H4 (cell line): ENCODE measurements around the gene WBP2. TPM values are rescaled to one million over a fixed set of nuclear protein-coding genes. Genes with fewer than 3 reads are reported as not detected.
A peak's percentile ranks its signal among the peaks of the same experiment; 100 is the strongest.

Experiments
- DNase-seq: peaks from one replicate; pipeline ENCODE4 v3.0.0-alpha.2; 2015; ENCODE audit warnings: low spot score
- total RNA-seq: library from RNA; depleted of rRNA; stranded (reverse); fragments of >200 nt; shearing (Covaris generic); gene quantifications from 2 replicates; pipeline ENCODE4 v1.2.3, GENCODE V29; 2014; rRNA removed

WBP2 gene
- total RNA-seq: 14.8 and 26.3 TPM in 2 replicates

DNA sequence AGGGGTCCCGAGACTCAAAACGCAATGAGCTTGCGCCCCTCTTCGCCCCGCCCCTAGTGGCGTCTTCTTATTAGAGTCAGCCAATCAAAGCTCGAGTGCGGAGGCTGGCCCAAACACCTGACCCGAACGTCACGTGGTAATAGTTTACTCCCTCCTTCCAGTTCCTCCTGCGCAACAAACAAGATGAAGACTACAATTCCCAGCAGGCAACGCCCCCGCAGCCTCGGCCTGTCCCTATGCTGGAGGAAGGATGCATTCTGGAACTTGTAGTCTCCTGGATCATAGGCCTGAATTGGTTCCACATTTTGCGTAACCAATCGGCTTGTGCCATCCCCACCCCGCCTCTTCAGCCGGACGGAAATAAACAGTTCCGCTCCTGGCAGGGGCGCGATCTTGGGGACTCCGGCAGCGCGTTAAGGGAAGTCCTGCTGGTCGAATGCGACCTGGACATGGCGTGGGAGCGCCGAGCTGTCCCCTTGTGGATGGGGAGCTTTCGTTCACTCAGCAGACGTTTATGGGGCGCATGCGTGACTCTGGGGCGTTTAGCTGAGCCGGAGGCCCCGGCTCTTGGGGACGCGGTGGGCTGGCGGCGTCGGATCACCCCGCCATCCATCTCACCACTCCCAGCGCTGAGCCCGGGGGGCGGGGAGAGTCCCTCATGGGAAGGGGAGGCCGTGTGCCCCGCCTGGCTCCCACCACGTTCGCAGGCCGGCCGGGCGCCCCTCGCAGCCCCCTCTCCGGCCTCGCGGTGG is at the start of gene WBP2:
Gene WBP2, minus strand, starts transcription at position 26 of the 752 bp plus-strand sequence. CDS start 38 bp downstream, outside the sequence.
- DNase-seq: peak; percentile 100

DNA sequence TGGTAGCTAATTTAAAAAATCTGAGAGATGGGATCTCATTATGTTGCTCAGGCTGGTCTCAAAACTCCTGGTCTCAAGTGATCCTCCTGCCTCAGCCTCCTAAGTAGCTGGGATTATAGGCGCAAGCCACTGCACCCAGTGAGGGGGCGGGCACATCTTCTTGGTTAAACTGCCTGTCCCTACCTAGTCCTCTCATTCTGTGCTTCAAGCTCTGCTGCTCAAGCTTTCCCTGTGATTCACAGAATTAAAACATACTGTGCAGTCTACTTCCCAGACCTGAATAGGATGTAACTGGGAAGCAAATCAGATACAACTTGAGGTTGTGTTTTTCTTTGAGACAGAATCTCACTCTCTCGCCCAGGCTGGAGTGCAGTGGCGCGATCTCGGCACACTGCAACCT is 47.3 kb upstream of the WBP2 start:
- DNase-seq: no peak

DNA sequence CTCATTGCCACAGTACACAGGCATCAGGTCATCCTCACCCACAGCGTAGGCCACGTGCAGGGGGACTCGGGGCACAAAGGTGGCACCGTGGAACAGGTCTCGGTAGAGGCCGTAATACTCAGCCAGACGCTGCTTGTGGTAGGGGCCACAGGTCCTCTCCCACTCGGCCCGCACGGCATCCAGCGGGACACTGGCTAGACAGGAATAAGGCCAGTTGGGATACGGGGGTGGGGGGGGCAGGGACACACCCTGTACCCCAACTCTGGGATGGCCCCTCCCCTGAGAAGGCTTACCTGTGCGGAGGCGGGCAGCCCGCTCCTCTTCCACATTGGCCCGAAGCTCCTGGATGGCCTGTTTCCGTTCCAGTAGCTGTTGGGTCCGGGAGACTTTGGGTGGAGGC is 46.6 kb upstream of the WBP2 start:
- no peak for DNase-seq

DNA sequence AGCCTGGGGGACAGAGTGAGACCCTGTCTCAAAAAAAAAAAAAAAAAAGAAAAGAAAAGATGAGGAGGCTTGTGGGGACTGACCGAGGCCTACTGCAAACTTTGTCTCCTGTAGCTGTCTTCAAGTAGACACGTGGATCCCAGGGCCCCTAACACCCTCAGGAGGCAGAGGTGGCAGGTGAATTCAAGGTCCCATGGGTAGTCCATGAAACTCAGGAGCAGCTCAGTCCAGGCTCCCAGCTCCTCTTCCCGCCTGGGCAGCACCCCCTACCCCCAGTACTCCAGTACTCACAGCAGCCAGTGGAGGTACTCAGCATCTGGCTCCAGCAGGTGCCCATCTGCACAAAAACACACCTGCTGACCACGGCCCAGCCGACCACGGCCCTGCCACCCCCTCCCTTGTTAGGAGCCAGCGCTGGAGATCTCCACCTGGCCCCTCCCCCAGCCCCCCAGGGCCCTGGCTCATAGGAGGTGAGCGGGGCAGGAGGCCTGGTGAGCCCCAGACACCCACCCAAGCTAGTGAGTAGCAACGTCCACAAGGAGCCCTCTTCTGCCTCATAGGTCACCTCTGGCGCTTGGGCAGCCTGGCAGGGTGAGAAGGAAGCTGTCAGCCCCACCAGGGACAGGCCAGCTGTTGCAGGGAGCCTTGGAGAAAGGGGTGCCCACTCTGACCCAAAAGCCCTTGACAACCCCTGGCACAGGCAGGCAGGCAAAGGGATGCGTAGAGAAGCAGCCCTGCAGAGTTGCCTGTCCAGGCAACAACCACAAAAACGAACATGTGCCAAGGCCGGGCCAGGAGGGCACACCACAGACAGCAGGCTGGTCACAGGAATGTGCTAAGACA is 45.8 kb upstream of the WBP2 start:
- no peak for DNase-seq

DNA sequence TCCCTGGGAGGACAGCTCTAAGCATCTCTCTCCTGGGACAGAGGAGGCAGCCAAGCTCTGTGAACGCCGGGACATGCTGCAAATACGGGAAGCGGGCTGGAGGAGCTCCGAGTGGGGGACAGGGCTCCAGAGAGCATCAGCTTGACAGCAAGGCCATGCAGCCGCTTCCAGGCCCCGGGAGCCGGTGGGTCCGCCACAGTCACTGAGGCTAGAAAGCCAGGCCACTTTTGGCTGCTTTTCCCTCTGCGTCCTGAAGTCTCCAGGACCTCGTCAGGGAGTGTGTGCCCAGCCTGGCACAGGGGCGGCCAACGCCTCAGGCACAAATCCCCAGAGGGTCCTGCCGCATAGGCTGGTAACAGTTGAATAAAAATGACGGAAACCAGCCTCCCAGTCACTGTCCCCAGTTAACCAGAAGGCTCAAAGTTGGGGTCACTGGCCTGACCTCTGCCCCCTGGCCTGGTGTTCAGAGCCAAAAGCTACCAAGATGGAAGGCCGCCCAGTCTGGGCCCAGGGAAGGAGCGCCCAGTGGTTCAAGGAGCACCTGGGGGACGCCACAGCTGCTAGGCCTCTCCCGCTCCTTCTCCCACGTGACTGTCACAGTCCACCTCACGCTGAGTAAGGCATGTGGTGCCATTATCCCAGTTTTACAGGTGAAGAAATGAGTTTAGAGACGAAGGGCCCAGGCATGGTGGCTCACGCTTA is 44.8 kb upstream of the WBP2 start:
- no peak for DNase-seq

DNA sequence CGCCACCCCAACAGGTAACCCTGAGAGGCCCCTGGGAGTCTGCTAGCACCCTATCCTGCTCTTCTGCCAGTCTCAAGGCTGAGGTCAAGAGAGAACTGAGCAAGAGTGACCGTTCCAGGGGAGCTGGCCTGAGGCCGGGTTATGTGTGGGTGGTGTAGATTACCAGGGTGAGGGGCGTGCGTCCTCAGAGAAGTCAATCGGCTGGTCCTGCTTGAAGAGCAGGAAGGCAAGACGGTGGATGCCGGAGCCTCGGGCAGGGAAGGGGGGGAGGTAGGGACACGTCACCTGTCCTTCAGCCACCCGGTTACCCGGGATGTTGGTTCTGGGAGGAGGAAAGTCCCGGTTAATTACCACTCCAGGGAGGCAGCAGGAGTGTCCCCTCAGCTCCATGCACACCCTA is 44.2 kb upstream of the WBP2 start:
- no peak for DNase-seq

DNA sequence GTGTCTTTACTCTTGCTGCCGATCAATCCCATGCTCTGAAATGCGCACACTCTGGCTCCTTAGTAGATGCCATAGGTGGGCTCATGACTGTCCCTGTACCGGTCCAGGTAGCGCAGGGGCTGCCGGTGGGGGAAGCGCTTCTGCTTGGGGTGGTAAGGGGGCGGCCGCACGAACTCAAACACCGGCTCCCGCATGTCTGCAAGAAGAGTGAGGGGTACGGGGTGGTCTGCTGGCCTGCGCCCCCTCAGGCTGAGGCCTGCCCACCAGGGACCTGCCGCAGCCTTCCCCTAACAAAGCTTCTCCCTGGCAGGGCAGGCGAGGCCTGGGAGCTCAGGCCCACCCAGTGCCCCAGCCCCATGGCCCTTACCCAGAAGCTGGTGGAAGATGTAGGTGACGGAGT is 43.7 kb upstream of the WBP2 start:
- no peak for DNase-seq

DNA sequence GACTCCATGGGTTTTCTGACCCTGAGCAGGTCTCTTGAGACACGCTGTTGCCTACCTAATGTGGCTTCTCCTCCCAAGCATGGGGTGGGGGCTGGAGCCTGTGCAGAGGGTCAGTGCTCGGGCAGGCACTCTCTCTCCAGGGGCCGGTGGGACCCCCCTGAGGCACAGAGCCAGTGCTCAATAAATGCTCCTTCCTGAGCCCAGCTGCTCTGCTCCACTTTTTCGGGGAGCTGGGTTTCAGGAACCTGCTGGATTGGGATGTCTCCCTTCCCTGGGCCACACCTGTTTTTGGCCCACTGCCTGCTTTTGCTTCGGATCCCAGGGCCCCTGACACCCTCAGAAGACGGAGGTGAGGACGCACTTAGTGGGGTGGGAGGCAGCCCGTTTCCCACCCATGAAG is 42.9 kb upstream of the WBP2 start:
- no peak for DNase-seq

DNA sequence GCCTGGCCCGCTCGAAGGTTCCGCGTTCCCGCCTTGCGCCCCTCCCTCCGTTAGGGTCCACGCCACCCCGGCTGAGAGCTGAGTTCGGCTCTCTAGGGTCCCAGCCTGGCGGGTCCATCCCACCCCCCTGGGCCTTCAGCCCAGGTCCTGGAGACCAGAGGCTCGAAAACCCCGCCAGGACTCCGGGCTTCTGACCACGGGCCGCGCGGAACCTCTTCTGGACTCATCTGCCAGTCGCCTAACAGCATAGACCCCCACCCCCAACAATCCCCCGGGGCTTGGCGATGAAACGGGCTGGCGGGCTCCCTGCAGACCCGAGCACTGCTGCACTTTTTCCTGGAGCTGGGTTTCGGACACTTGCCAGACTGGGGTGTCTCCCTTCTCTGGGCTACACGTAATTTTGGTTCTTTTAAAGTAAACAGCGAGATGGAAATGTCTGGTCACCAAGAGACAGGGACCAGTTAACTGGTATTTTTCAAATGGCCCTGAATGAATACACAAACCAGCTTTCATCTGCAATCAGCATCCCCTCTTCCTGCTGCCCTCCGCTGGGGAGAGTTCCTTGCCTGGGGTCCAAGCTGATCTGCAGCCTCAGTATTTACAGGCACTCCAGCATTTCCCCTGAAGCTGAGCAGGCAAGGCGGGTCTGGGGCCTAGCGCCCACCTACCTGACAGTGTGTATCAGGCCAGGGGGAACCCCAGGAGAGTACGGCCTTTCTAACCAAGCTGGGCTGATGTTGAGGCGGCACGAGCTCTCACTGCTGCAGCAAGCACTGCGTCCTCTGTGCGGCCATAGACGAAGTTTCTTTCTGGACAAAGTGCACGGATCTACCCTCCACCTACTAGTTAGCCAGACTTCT is 42.3 kb upstream of the WBP2 start:
- DNase-seq: no peak

DNA sequence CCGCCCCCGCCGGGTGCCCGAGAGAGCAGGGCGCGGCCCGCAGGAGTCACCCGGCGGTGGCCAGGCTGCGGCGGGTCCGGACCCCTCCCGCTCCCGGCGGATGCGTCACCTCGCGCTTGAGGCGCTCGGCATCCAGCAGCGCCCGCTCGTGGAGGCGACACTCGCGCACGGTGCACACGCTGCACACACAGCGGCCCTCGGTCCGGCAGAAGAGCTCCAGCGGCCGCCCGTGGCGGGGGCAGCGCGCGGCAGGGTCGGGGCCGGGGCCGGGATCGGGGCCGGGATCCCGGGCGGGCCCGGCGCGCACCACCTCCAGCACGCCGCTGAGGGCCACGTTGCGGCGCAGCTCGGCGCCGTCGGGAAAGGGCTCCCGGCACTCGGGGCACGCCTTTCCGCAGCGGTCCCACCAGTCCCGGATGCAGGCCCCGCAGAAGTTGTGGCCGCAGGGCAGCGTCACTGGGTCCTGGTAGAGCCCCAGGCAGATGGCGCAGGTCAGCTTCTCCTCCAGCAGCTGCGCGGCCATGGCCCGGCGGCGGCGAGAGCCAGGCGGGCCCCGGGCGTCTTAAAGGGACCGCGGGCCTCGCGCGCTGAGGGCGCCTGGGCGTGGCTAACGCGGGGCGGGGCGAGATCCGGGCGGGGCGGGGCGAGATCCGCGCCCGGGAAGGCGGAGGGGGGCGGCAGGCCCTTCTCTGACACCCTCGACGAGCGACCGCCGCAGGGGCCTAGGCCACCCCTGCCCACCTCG is 41.5 kb upstream of the WBP2 start, which contains the start of gene TRIM65:
Gene TRIM65, minus strand, starts transcription at position 537 of the 745 bp plus-strand sequence. Its CDS starts 14 bp downstream, at position 523.
- DNase-seq: peak; percentile 64

DNA sequence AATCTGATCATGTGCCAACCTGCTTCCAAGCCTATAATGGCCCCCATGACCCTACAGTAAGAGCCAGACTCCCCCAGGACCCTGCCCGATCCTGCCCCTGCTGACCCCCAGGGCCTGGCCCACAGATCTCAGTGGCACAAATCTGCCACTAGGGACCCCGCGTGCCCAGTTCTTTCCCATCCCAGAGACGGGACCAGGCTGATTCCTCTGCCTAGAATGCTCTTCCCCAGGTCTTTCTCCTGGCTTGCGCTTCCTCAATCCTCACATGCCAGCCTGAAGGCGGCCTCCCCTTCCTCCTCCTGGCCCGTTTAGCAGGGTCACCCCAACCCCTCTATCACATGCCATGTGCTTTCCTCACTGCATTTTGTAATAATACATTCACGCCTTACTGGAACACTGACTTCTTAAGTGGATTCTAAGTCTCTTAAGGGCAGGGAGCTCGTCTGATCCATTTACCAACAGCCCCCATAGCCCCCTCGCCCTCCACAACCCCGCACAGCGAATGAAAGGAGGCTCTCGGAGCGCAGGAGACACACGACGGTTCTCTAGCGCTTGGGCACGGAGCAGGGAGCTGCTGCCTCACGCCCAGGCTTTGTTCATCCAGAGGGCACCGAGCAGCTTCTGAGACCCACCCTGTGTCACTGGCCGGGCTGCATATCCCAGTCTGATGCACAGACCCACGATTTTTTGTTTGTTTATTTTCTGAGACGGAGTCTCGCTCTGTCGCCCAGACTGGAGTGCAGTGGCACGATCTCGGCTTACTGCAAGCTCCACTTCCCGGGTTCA is 40.4 kb upstream of the WBP2 start:
- DNase-seq: no peak

DNA sequence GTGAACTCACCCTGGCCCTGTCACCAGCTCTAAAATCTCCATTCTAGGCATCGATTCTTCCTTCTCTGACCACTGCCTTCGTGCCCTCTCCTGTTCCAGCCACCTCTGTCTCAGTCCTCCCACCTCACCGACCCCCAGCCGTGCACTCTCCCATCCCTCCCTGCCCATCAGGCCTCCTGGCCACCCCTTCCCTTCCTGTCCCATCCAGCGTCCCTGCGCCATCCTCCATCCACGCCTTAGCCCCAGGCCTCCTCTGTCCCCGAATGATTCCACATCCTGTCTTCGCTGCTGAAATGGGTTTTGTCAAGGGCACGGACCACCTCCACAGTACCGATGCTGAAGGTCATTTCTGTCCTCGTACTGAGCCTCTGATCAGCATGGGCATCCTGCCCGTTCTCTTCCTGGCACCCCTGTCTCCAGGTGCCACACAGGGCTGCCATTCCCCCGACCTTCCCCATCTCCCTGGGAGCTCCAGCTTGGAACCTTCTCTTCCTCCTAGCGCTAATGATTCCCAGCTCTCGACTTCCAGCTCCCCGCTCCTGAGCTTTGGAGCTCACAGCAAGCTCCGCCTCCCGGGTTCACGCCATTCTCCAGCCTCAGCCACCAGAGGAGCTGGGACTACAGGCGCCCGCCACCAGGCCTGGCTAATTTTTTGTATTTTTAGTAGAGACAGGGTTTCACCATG is 39.1 kb upstream of the WBP2 start:
- DNase-seq: no peak

DNA sequence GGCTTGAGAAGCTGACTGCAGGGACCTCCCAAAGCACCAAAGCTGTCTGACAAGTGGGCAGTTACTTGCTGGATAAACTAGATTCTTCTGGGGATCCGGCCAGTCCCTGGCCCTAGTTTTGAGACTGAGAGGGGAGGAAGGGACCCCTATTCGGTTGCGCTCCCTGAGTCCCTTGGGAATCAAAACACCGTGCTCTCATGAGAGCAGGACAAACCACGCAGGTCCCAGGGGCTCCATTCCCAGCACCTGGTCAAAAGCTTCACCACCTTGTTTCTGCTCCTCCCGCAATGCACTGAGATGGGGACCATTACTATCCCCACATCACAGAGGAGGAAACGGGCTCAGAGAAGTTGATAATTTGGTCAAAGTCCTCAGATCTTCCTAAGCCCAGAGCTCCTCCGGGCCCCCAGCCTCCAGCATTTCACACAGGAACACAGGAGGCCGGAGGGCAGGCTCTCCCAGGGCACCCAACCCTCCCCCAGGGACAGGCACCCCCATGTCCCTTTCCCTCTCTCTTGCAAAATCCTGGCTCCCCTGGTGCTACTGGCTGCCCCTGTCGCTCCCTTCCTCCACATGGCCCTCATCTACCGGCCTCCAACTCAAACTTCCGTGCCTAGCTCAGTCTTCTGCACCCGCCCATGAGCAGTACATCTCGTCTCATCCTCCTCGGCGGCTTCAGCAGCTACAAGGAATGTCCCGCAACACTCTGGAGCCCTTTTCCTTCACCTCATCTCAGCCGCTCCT is 38.3 kb upstream of the WBP2 start:
- no peak for DNase-seq

DNA sequence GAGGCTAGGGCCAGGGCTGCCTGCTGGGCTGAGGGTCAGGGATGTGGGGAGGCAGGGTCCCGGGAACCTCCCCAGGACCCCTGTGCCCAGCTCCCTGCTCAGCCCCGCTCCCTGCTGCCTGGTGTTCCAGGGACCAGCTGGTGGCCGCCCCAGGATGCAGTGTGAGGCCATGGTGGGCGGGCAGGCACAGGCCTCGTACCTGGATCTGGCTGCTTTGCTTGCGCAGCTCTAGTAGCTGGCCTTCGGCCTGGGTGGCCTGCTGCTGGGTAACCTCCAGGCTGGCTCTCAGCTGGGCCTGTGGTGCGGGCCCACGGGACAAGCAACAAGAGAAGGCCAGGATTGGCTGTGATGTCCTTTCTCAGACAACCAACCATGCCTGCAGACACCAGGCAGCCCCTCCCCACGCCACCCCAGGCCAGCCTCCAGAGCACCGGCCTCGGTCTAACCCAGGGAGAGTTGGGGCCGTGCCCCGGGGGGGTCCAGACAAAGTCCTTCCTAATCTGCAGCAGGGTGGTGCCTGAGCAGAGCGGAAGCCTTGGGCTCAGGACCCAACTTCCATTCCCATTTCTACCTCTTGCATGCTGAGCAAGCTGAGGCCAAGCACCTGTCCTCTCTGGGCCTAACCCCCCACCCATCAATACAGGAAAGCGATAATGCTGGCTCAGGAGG is 37.6 kb upstream of the WBP2 start:
- DNase-seq: no peak

DNA sequence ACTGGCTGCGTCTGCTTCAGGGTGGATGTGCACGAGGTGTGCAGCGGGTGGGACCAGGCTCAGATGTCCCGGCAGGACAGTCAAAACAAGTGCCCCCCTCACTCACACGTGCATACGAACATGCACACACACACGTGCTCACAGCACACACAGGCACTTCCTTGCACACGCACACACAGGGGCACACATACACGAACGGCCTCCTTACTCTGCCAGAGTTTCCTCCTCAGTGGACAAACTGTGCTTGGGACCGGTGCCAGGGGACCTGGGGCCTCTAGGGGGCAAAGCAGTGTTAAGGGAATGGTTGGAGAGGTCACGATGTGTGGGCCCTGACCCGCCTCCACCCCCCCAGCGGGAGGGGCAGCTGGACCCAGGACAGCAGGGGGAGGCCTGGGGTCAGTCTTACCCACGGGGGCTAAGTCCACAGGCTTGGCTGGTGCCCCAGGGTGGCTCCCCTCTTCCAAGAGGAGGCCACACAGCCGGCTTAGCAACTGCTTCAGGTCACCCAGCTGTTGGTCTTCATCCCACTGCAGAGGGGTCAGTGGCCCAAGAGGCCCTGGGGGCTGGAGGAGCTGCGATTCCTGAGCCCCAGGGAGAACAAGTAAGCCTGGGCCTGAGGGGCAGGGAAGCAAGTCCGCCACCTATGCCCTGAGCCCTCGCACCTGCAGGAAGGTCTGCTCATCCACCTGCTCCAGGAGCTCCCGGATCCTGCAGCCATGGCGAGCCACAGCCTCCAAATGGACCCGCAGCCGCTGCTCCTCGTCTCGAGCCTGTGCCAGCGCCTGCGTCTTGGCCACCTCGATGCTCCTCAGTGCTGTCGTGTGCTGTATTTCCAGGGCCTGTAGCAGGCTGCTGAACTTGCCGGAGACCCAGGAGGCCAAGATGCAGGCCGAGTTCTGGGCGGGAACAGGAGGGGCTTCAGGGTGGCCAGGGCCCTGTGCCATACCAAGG is 36.7 kb upstream of the WBP2 start:
- no peak for DNase-seq

DNA sequence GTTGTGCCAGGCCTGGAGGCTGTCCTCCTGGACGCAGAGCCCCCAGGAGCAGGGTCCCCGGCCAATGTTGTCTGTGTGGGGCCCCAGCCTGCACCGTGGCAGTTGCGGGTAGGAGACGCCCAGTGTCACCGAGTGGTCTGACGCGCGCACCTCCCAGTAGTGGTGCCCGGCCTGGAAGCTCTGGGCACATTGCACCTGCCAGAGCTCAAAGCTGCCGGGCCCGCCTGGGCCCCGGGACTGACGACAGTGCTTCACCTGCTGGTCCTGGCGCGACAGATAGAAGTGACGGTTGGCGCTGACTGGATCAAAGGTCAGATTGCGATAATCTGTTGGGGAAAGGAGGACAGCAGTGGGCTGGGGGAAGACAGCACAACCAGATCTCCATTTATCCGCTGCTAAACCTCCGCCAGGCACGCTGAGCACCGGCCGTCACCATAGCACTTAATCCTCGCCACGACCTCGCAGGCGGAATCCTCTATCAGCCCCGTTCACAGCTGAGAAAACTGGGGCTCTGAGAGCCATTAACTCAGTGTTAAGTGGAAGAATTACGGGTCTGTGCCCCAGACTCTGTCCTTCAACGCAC is 36.0 kb upstream of the WBP2 start:
- no peak for DNase-seq
